ENCODE measurements around the gene TOMM40. TPM values are rescaled to one million over a fixed set of nuclear protein-coding genes. Genes with fewer than 3 reads are reported as not detected.
A peak's percentile ranks its signal among the peaks of the same experiment; 100 is the strongest.

The TOMM40 gene
- total and polyA plus RNA-seq, 2 of the 13 experiments (the other 11 are each of a cell fraction or from before 2014, with no cell fraction given) = 72.0 to 110 TPM

- TF ChIP-seq ZNF615 (CRISPR knock-in tag; IDR thresholded peaks at IDR 0.05; ENCODE audit: borderline replicate concordance) = no peak
- TF ChIP-seq THAP9 (CRISPR knock-in tag; IDR thresholded peaks at IDR 0.05; ENCODE audit: borderline replicate concordance) = no peak
- TF ChIP-seq, protein P1, sequence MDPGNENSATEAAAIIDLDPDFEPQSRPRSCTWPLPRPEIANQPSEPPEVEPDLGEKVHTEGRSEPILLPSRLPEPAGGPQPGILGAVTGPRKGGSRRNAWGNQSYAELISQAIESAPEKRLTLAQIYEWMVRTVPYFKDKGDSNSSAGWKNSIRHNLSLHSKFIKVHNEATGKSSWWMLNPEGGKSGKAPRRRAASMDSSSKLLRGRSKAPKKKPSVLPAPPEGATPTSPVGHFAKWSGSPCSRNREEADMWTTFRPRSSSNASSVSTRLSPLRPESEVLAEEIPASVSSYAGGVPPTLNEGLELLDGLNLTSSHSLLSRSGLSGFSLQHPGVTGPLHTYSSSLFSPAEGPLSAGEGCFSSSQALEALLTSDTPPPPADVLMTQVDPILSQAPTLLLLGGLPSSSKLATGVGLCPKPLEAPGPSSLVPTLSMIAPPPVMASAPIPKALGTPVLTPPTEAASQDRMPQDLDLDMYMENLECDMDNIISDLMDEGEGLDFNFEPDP (CRISPR knock-in tag; conservative IDR thresholded peaks at IDR 0.05) = no peak
- TF ChIP-seq ZBTB4 (CRISPR knock-in tag; IDR thresholded peaks at IDR 0.05; ENCODE audit: borderline replicate concordance) = peak; percentile 97; the same call in 1 of the 2 replicates
- TF ChIP-seq, protein P2, sequence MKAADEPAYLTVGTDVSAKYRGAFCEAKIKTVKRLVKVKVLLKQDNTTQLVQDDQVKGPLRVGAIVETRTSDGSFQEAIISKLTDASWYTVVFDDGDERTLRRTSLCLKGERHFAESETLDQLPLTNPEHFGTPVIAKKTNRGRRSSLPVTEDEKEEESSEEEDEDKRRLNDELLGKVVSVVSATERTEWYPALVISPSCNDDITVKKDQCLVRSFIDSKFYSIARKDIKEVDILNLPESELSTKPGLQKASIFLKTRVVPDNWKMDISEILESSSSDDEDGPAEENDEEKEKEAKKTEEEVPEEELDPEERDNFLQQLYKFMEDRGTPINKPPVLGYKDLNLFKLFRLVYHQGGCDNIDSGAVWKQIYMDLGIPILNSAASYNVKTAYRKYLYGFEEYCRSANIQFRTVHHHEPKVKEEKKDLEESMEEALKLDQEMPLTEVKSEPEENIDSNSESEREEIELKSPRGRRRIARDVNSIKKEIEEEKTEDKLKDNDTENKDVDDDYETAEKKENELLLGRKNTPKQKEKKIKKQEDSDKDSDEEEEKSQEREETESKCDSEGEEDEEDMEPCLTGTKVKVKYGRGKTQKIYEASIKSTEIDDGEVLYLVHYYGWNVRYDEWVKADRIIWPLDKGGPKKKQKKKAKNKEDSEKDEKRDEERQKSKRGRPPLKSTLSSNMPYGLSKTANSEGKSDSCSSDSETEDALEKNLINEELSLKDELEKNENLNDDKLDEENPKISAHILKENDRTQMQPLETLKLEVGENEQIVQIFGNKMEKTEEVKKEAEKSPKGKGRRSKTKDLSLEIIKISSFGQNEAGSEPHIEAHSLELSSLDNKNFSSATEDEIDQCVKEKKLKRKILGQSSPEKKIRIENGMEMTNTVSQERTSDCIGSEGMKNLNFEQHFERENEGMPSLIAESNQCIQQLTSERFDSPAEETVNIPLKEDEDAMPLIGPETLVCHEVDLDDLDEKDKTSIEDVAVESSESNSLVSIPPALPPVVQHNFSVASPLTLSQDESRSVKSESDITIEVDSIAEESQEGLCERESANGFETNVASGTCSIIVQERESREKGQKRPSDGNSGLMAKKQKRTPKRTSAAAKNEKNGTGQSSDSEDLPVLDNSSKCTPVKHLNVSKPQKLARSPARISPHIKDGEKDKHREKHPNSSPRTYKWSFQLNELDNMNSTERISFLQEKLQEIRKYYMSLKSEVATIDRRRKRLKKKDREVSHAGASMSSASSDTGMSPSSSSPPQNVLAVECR (CRISPR knock-in tag; IDR thresholded peaks at IDR 0.05; ENCODE audit: borderline replicate concordance) = peak; percentile 86; the same call in 1 of the 2 replicates
- TF ChIP-seq NR2F6 (IDR thresholded peaks at IDR 0.05) = peak; percentile 97
- TF ChIP-seq NR2F6 (CRISPR knock-in tag; IDR thresholded peaks at IDR 0.05) = peak; percentile 99
- TF ChIP-seq POLR2A (IDR thresholded peaks at IDR 0.05; ENCODE audit: insufficient read depth in 1 of 2, low read depth in 2 of 2, low read length in 2 of 2) = peak in 1 of 2 experiments; percentile 16; a peak in 1 of 4 replicates
- peak; percentile 98 for TF ChIP-seq RFXAP (CRISPR knock-in tag; IDR thresholded peaks at IDR 0.05; ENCODE audit: borderline replicate concordance)
- peak; percentile 87; the same call in 1 of the 2 replicates for TF ChIP-seq HOXD1 (CRISPR knock-in tag; IDR thresholded peaks at IDR 0.05)
- TF ChIP-seq DMAP1 (CRISPR knock-in tag; IDR thresholded peaks at IDR 0.05) = peak; percentile 97
- TF ChIP-seq, protein P3, sequence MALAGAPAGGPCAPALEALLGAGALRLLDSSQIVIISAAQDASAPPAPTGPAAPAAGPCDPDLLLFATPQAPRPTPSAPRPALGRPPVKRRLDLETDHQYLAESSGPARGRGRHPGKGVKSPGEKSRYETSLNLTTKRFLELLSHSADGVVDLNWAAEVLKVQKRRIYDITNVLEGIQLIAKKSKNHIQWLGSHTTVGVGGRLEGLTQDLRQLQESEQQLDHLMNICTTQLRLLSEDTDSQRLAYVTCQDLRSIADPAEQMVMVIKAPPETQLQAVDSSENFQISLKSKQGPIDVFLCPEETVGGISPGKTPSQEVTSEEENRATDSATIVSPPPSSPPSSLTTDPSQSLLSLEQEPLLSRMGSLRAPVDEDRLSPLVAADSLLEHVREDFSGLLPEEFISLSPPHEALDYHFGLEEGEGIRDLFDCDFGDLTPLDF (CRISPR knock-in tag; IDR thresholded peaks at IDR 0.05) = peak; percentile 38; the same call in 1 of the 2 replicates
- peak; percentile 97 for TF ChIP-seq PITX1 (CRISPR knock-in tag; IDR thresholded peaks at IDR 0.05)
- no peak for TF ChIP-seq ZNF260 (CRISPR knock-in tag; IDR thresholded peaks at IDR 0.05; ENCODE audit: borderline replicate concordance, low read depth)
- no peak for TF ChIP-seq ZNF530 (CRISPR knock-in tag; IDR thresholded peaks at IDR 0.05; ENCODE audit: low read depth)
- TF ChIP-seq SP5 (CRISPR knock-in tag; IDR thresholded peaks at IDR 0.05; ENCODE audit: borderline replicate concordance, low read depth) = peak; percentile 87
These were observed 34.2 kb downstream of the TOMM40 start (continued) for GRCh38 chr19:44925114-44925891.

Data from HepG2 (cell line).